ENCODE measurements around the gene GLT8D1.
"Not testable (repeated sequence)": the region's sequence is repeated elsewhere in the genome, so short reads cannot be mapped to it uniquely, and the experiment has no call there.

The GLT8D1 gene

DNA sequence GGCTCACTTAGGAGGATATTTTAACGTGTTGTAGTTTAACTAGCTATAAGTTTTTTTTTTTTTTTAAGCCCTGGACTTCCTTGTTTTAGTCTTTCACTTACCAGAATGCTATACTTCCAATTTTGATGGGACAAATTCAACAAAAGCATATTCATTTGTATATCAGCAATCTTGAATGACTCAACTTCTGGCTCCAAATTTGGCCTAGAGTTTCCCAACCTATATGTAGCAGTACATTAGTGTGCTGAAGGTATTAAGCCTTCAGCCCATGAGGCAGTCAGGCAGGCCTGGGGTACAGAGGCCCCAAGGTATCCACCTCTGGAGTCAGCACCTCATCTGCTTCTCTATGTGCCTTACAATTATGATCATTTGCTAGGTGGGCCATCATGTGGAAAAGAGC lies 25.8 kb downstream of the GLT8D1 start:
- DNase-seq (ENCODE audit: low read depth), result no peak

DNA sequence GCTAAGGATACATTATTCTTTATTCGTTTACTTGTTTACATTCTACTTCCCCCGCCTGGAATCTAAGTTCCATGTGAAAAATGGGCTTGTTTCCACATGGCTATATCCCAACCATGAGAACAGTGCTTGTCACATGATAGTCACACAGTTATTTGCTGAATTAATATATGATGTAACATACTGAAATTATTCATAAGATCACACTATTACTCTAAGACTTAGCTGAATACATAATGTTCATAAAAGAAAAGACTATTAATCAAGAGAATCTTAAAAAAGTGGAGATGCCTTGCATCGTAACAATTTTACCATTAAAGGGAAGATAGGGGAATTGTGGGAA lies 26.4 kb downstream of the GLT8D1 start:
- DNase-seq (ENCODE audit: low read depth), result no peak

DNA sequence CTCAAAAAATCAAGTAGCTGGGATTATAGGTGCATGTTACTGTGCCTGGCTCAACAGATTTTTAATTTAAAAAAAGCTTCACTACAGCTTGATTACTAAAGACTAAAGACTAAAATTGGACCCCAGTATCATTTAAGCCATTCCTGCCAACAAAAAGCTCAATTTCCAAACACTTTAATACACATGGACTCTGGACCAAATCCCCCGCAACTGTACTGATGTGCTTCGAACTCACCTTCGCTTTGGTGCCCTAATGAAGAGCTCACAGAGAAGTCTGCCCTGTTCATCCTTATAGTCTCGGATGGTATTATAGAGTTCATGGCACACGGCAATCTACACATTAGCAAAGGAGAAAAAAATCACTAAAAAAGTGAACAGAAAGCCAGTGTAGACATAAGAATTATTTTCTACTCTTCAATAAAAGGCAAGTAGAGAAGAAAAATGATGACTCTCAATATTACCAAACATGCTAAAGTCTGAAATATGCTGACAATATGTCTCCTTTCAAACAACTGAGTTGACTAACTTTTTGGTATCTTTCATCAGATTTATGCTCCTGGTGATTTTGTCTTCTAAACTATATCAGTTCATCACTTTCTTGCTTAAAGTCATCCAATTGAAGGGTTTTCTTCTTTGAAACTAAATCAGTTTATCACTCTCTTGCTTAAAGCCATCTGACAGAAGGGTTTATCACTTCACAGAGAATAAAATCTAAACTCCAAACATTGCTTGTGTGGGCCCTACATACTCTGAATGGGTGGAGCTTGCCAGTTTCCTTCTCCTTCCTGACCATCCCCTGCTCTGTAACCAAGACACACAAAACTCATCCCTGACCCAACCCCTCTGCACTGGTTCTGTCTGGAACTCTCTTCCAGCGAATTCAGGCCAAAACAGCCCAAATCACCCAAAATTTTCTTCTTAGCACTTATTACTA lies 27.1 kb downstream of the GLT8D1 start:
- no peak for DNase-seq (ENCODE audit: low read depth)

DNA sequence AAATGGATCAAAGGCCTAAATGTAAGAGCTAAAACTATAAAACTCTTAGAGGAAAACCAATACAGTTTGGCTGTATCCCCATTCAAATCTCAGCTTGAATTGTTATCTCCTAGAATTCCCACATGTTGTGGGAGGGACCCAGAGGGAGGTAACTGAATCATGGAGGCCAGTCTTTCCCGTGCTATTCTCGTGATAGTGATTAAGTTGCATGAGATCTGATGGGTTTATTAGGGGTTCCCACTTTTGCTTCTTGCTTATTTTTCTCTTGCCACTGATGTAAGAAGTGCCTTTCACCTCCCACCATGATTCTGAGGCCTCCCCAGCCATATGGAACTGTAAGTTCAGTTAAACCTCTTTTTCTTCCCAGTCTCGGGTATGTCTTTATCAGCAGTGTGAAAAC lies 29.4 kb downstream of the GLT8D1 start:
- not testable (repeated sequence) for DNase-seq (ENCODE audit: low read depth)

DNA sequence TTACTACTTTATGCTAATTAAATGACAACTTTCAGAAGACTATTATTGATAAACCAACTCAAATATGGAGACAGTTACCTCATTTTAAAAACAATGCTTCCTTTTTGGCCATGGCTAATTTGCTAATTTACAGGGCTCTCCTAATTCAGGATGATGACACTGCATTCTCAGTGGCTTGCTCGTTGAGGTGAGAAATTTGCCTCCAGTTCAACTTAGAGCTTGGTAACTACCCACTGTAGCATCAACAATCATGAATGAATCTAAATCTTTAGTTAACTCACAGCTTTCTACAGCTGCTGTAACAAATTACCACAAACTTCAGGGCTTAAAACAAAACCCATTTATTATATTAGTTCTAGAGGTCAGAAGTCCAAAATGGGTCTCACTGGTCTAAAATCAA lies 33.9 kb downstream of the GLT8D1 start:
- DNase-seq (ENCODE audit: low read depth), result no peak

DNA sequence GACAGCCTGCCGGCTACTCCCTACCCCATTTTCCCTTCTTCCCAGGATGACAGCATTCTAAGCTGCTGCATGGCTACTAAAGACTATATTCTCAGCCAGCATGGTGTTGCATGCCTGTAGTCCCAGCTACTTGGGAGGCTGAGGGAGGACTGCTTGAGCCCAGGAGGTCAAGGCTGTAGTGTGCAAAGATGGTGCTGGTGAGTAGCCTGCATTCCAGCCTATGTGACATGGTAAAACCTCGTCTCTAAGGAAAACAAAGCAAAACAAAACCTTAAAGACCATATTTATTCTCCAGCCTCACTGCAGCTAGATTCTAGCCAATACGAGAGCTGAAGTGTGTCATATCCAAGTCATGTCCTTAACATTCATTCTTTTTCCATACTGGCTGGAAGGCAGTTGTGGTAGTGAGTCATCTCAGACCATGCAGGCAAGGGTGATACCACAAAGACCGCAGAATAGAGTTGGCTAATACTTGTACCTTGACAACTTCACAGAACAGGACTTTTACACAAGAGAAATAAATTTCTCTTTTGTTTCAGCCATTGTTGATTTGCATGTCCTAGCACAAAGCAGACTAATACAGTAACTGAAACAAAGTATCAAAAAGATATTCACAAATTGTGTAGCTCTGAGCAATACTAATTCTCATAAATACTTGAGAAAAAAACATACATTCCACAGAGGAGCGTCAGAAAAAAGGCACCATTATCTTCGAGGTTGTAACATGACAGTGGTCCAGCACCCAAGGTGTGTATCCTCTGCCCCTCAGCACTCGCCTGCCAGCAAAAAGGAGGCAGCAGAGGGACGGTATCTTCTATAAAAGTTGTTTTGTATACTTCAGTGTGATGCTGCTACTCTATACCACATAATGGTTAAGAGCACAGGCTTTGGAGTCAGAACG lies 34.7 kb downstream of the GLT8D1 start:
- no peak for DNase-seq (ENCODE audit: low read depth)

DNA sequence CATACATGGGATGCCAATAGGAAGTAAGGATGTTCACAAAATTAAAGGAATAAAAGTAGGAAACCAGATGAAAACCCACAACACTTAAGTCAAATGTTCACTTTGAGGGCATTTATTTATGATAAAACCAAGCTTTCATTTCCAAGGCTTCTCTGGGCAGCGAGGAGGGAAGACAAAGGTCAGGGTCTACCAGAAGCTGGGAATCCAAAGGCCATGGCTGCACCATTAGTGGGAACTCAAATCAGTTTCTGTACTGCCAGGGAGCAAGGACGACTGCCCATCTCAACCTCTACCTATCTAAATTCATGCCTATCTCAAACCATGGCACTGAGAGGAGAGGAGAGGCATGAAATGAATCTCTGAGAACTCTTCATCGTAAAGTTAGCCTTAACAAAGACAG lies 42.5 kb downstream of the GLT8D1 start:
- DNase-seq (ENCODE audit: low read depth), result no peak

DNA sequence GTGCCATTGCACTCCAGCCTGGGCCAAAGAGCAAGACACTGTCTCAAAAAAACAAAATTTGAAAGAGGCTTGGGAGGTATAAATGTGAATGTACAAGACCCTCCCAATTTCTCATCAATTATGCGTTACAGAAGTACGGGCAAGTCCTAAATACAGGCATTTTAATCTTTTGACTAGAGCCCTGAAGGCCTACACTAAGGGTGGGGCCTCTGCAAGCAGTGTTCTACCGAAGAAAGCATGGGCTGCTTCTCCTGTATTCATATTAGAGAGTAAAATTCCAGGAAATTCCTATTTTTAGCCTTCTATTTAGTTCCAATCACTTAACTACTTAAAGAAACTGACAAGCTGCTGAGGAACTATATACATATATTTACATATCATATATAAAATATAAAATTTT lies 45.5 kb downstream of the GLT8D1 start:
- DNase-seq (ENCODE audit: low read depth), result no peak

DNA sequence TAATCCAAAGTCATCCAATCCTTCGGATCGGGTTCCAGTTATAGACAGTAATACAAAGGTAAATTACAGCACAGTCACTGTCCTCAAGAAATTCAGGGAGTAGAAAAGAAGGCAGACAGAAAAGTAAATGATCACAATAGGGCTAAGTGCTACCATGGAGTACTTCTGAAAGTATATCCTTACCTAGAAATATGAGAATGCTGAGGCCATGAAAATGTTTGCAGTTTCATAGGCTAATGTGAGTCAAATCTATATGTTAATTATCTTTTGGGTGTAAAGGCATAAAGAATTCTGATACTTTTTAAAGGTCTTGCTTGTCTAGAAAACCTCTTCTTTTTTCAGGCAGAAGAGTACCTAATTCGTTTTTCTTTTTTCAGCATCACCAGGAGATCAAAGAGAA lies 49.7 kb downstream of the GLT8D1 start:
- no peak for DNase-seq (ENCODE audit: low read depth)

DNA sequence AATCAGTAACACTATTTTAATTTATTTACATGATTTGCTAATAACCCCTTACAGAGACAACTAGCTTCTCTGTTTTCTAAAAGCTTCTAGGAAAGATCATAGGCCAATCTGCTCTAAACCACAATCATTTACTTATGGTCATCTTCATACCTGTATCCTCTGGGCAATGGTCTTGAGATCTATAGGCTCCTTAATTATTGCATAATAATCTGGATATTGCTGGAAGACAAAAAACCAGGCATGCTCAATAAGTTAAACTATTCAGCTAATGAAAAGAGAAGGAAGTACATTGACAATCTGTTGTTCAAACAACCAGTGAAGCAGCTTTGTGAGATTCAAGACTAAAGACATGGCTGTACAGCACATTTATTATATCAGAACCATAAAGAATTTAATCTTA lies 54.0 kb downstream of the GLT8D1 start:
- no peak for DNase-seq (ENCODE audit: low read depth)

DNA sequence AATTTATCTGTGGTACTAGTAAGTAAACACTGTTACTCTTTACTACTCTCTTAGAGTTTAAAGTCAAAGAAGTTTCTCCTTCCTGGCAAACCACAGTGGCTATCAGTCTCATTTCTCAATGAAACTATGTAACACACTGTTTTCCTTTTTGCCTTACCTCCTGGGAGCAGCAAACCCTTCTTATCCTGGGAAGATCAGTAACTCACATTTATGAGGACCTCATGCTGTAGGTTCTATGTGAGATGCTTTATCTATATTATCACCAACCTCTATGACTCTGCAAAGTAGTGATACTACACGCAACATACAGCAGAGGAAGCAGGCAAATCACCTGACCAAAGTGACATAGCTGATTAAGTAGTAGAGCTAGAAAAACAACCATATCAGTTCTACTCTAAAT lies 55.2 kb downstream of the GLT8D1 start:
- no peak for DNase-seq (ENCODE audit: low read depth)

DNA sequence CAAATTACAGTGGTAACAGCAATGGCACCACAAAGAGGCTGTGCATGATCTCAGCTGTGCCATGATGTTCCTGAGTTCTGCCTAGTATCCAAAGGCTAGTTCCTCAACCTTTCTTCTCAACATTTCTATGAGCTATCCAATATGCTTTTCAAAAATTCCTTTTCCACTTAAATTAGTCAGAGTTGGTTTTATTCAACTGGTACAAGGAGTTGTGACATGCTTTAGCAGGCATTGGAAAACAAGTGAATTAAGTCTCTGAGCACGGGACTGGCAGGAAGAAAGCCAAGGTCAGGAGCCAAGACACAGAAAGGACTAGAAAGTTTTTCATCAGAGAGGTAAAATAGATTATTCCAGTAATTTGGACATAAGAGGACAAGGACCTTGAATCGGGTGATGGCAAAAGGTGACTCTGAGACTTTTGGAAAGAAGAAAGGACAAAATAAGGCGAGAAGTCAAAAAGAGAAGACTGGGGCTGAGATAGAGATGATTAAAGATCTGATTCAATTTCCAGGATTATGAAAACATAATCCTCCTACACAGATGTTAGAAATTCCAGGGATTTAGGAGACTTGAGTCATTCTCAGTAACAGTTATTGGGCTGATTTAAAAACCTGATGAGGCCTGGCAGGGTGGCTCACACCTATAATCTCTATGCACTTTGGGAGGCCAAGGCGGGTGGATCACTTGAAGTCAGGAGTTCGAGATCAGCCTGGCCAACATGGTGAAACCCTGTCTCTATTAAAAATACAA lies 56.0 kb downstream of the GLT8D1 start:
- no peak for DNase-seq (ENCODE audit: low read depth)

DNA sequence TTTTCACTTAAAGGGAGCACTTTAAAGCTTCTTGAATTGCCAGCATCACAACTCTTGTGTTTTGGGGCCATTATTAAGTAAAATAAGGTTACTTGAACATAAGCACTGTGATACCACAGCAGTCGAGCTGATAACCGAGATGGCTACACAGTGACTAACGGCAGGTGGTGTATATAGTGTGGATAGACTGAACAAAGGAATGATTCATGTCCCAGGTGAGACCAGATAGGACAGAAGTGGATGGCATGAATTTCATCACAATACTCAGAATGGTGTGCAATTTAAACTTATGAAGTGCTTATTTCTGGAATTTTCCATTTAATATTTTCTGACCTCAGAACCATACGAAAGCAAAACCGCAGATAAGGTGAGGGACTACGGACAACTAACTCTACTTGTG lies 60.0 kb downstream of the GLT8D1 start:
- no peak for DNase-seq (ENCODE audit: low read depth)

Data from activated T-helper 1 cell treated with Interleukin-2 at 50 U/mL for 16 hours (primary cell).